ENCODE data around the gene TCF20. TPM values are rescaled to one million over a fixed set of nuclear protein-coding genes. Genes with fewer than 3 reads are reported as not detected.

Gene TCF20
- total and polyA plus RNA-seq, 2 donors (not counting 1 experiment from before 2014, with no cell fraction given) = 16.4 to 81.3 TPM

DNA sequence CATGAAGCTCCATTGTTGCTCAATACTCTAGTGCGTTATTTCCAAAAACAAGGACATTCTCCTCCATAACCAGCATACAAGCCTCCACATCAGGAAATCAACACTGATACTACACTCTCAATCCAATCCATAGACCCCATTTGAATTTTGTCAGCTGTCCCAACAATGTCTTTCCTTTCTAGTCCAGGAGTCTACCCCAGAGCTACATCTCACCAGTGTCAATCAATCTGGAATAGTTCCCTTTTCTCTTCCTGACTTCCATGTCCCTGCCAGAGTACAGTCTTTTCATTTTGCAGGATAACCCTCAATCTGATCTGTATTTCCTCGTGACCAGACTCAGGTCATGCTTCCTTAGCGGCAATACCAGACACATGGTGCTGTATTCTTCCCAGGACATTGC, 43.0 kb downstream of the TCF20 start:
- ChIA-PET POLR2A (no interaction called here), CTCF (interaction anchor here (1.2 to 1.9 kb wide), 2 partner anchors 11 to 12 kb away, joined by 3 to 5 read pairs; no protein-coding TSS in a partner anchor)
- Mint-ChIP-seq H3K9me3 (ENCODE audit: insufficient read depth) (no peaks in the 10 kb centered on the region), H3K27ac (no peak overlapping the region), H3K4me1 (peaks cover 48% of the 10 kb centered on the region), H3K27me3 (no peaks in the 10 kb centered on the region), H3K4me3 (no peak overlapping the region)
- Histone ChIP-seq H3K36me3 (replicated peaks in 1 of 2; ENCODE audit: control extremely low read depth in 1 of 2, control insufficient read depth in 1 of 2, extremely low read depth in 1 of 2, insufficient read depth in 2 of 2, low read length in 1 of 2) (no peaks in the 10 kb centered on the region), H3K4me1 (ENCODE audit: control insufficient read depth in 2 of 2, insufficient read depth in 2 of 2, low read length in 2 of 2) (peaks cover 17 to 23% of the 10 kb centered on the region in 2 donors), H3K9ac (ENCODE audit: low read length) (no peak overlapping the region), H3K27ac (ENCODE audit: low read length in 2 of 2) (no peak overlapping the region), H3K4me2 (replicated peaks; ENCODE audit: low read depth, low read length, poor library complexity, severe bottlenecking) (peak overlapping the region; percentile 17), H3K9me3 (ENCODE audit: control extremely low read depth in 1 of 3, control insufficient read depth in 2 of 3, insufficient read depth in 1 of 3, low read length in 2 of 3) (no peaks in the 10 kb centered on the region), H4K20me1 (ENCODE audit: control insufficient read depth, insufficient read depth, low read length, poor library complexity, severe bottlenecking) (peaks cover 98% of the 10 kb centered on the region), H3K4me3 (ENCODE audit: control extremely low read depth in 1 of 5, extremely low read depth in 1 of 5, insufficient read depth in 1 of 5, low read depth in 2 of 5, low read length in 4 of 5) (no peak overlapping the region), H3K27me3 (replicated peaks in 1 of 4; ENCODE audit: control extremely low read depth in 1 of 4, control insufficient read depth in 3 of 4, insufficient read depth in 4 of 4, low read length in 3 of 4) (no peaks in the 10 kb centered on the region), H2AFZ (ENCODE audit: insufficient read depth, low read depth, low read length, poor library complexity, severe bottlenecking) (no peak overlapping the region), H3K79me2 (ENCODE audit: control insufficient read depth, insufficient read depth, low read length) (peaks cover 99% of the 10 kb centered on the region)
- intact Hi-C loops (cut with micrococcal nuclease) = no loop called here
- no peak for DNase-seq
- WGBS (ENCODE audit: insufficient coverage) = 100% methylated on average over 3 of the region's 3 CpGs
- no peak for ATAC-seq (ENCODE audit: low read depth)
- no peak for TF ChIP-seq EZH2 (IDR thresholded peaks at IDR 0.05; ENCODE audit: borderline replicate concordance, insufficient read depth, low read depth, low read length, poor library complexity, severe bottlenecking)
- TF ChIP-seq, protein P1, sequence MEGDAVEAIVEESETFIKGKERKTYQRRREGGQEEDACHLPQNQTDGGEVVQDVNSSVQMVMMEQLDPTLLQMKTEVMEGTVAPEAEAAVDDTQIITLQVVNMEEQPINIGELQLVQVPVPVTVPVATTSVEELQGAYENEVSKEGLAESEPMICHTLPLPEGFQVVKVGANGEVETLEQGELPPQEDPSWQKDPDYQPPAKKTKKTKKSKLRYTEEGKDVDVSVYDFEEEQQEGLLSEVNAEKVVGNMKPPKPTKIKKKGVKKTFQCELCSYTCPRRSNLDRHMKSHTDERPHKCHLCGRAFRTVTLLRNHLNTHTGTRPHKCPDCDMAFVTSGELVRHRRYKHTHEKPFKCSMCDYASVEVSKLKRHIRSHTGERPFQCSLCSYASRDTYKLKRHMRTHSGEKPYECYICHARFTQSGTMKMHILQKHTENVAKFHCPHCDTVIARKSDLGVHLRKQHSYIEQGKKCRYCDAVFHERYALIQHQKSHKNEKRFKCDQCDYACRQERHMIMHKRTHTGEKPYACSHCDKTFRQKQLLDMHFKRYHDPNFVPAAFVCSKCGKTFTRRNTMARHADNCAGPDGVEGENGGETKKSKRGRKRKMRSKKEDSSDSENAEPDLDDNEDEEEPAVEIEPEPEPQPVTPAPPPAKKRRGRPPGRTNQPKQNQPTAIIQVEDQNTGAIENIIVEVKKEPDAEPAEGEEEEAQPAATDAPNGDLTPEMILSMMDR (IDR thresholded peaks at IDR 0.05) = no peak

DNA sequence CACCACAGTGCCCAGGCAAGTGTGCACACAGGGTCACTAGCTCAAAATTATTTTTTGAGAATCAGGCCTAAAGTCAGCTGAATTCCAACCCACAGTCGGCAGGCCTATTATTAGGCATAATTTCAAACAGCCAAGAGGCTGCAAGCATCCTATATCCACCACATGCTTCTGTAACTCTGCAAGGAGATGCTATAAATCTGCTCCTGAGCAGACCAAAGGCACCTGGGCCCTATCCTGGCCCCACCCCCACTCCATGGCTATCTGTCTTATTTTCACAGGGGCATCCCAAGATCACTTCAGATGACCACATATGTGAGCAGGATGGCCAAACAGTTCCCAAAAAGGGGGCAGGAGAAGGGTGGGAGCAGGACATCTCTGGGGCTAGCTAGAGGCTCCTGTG, 44.6 kb downstream of the TCF20 start:
- no peaks in the 10 kb centered on the region for H3K27me3 ChIP-seq (replicated peaks in 1 of 4; ENCODE audit: control extremely low read depth in 1 of 4, control insufficient read depth in 3 of 4, insufficient read depth in 4 of 4, low read length in 3 of 4)
- no peak overlapping the region for H3K4me2 ChIP-seq (replicated peaks; ENCODE audit: low read depth, low read length, poor library complexity, severe bottlenecking)
- Mint-ChIP-seq H3K27me3 (no peaks in the 10 kb centered on the region), H3K4me3 (no peak overlapping the region), H3K4me1 (peaks cover 53% of the 10 kb centered on the region), H3K27ac (no peak overlapping the region), H3K9me3 (ENCODE audit: insufficient read depth) (no peaks in the 10 kb centered on the region)
- POLR2A ChIA-PET = interaction anchor here (0.6 to 0.7 kb wide), 2 partner anchors 23 to 79 kb away, joined by 4 to 6 read pairs; no protein-coding TSS in a partner anchor
- 92% methylated on average over 1 of the region's 1 CpG for WGBS (ENCODE audit: insufficient coverage)
- peaks cover 99% of the 10 kb centered on the region for H3K79me2 ChIP-seq (ENCODE audit: control insufficient read depth, insufficient read depth, low read length)
- CTCF ChIA-PET = no interaction called here
- H3K9ac ChIP-seq (ENCODE audit: low read length) = no peak overlapping the region
- H2AFZ ChIP-seq (ENCODE audit: insufficient read depth, low read depth, low read length, poor library complexity, severe bottlenecking) = no peak overlapping the region
- ATAC-seq (ENCODE audit: low read depth) = no peak
- no peaks in the 10 kb centered on the region for H3K9me3 ChIP-seq (ENCODE audit: control extremely low read depth in 1 of 3, control insufficient read depth in 2 of 3, insufficient read depth in 1 of 3, low read length in 2 of 3)
- intact Hi-C loops (cut with micrococcal nuclease) = no loop called here
- no peak for TF ChIP-seq EZH2 (IDR thresholded peaks at IDR 0.05; ENCODE audit: borderline replicate concordance, insufficient read depth, low read depth, low read length, poor library complexity, severe bottlenecking)
- TF ChIP-seq, protein P1 (IDR thresholded peaks at IDR 0.05) = no peak
- H3K36me3 ChIP-seq (replicated peaks in 1 of 2; ENCODE audit: control extremely low read depth in 1 of 2, control insufficient read depth in 1 of 2, extremely low read depth in 1 of 2, insufficient read depth in 2 of 2, low read length in 1 of 2) = no peaks in the 10 kb centered on the region
- no peak for DNase-seq
- H3K27ac ChIP-seq (ENCODE audit: low read length in 2 of 2) = no peak overlapping the region
- peaks cover 97% of the 10 kb centered on the region for H4K20me1 ChIP-seq (ENCODE audit: control insufficient read depth, insufficient read depth, low read length, poor library complexity, severe bottlenecking)
- H3K4me1 ChIP-seq (ENCODE audit: control insufficient read depth in 2 of 2, insufficient read depth in 2 of 2, low read length in 2 of 2) = peaks cover 17 to 27% of the 10 kb centered on the region in 2 donors
- no peak overlapping the region for H3K4me3 ChIP-seq (ENCODE audit: control extremely low read depth in 1 of 5, extremely low read depth in 1 of 5, insufficient read depth in 1 of 5, low read depth in 2 of 5, low read length in 4 of 5)

Measured in B cell (primary cell).